Spleen (tissue), 11 donors: ENCODE measurements around the gene ABCA13. TPM values are rescaled to one million over a fixed set of nuclear protein-coding genes. Genes with fewer than 3 reads are reported as not detected.

ENCODE experiments used
- DNase-seq: peaks from one replicate; pipeline ENCODE4 v3.0.0-alpha.2; 2020
- H3K27ac ChIP-seq, 8 donors: fragments of 200-600 bp; sonication (generic) in 7 of 8; 1 replicate in 4 of 8; 2 replicates in 4 of 8; pipeline versions ENCODE4 v1.5.0 to v1.8.0; 2016 to 2021; ENCODE audit warnings: inconsistent platforms in 4 of 8, mild to moderate bottlenecking in 4 of 8, moderate library complexity in 1 of 8
- H3K27me3 ChIP-seq, 7 donors: fragments of 200-600 bp; sonication (generic) in 6 of 7; replicated peaks in 1 of 7; 1 replicate in 4 of 7; 2 replicates in 3 of 7; pipeline versions ENCODE4 v1.5.0 to v1.8.0; 2016 to 2021; ENCODE audit warnings: inconsistent platforms in 3 of 7, mild to moderate bottlenecking in 1 of 7
- H3K36me3 ChIP-seq, 6 donors: fragments of 200-600 bp; sonication (generic) in 5 of 6; 1 replicate in 4 of 6; 2 replicates in 2 of 6; pipeline versions ENCODE4 v1.5.0 to v1.8.0; 2016 to 2021; ENCODE audit warnings: inconsistent platforms in 2 of 6
- H3K4me1 ChIP-seq, 6 donors: fragments of 200-600 bp; sonication (generic) in 5 of 6; 1 replicate in 3 of 6; 2 replicates in 3 of 6; pipeline versions ENCODE4 v1.5.0 to v1.8.0; 2016 to 2021; ENCODE audit warnings: inconsistent platforms in 3 of 6
- H3K4me3 ChIP-seq, 8 donors: fragments of 200-600 bp; sonication (generic) in 7 of 8; 1 replicate in 4 of 8; 2 replicates in 4 of 8; pipeline versions ENCODE4 v1.5.0 to v1.8.0; 2016 to 2021; ENCODE audit warnings: inconsistent platforms in 4 of 8, mild to moderate bottlenecking in 4 of 8, moderate library complexity in 2 of 8
- H3K9me3 ChIP-seq, 8 donors: fragments of 200-600 bp; sonication (generic) in 7 of 8; 1 replicate in 4 of 8; 2 replicates in 4 of 8; pipeline versions ENCODE4 v1.5.0 to v1.8.0; 2016 to 2021; ENCODE audit warnings: inconsistent platforms in 4 of 8
- CTCF ChIP-seq, 11 experiments: fragments of 200-600 bp in 7 of 11; fragments of 450-650 bp in 4 of 11; sonication (generic) in 4 of 11; IDR thresholded peaks in 8 of 11; conservative IDR thresholded peaks in 3 of 11; 1 replicate in 7 of 11; 2 replicates in 4 of 11; pipeline versions ENCODE4 v1.4.0 to v1.8.0; 2016 to 2021; ENCODE audit warnings: antibody characterized with exemption in 11 of 11, inconsistent platforms in 4 of 11, mild to moderate bottlenecking in 1 of 11
- POLR2A ChIP-seq, 3 donors: fragments of 450-650 bp; IDR thresholded peaks; one replicate each; pipeline ENCODE4 v1.5.1; 2017; ENCODE audit warnings: antibody characterized with exemption in 3 of 3, mild to moderate bottlenecking in 1 of 3
- POLR2AphosphoS5 ChIP-seq, 3 donors: sonication (generic); formaldehyde crosslinking; IDR thresholded peaks; one replicate each; pipeline ENCODE4 v1.5.1; 2017; ENCODE audit warnings: antibody characterized with exemption in 3 of 3
- WGBS, 5 donors: extraction: QIAGEN DNeasy Blood & Tissue Kit in 3 of 5; methylation state at CpG; one replicate each; pipeline versions ENCODE4 v1.1.5 to v1.1.7; 2013 to 2018; 5-methylcytosine and 5-hydroxymethylcytosine counted together
- intact Hi-C: fragments of 100-400 bp; cut with DNase I; formaldehyde crosslinking; loops from one replicate; pipeline ENCODE4 v1.15.0; 2023; ENCODE audit warnings: low total_unique reads
- polyA plus RNA-seq, 3 donors: library from polyadenylated mRNA; stranded (reverse); fragments of 200-250 nt; gene quantifications; one replicate each; pipeline ENCODE4 v1.2.1, GENCODE V29; 2013
- total RNA-seq, 7 donors: library from RNA; depleted of rRNA in 3 of 7; stranded (reverse); fragments of >200 nt in 3 of 7; fragmentation: NEBNext Ultra II Directional in 4 of 7; extraction: Animal tissue kit (Norgen Biotek cat#: 25700) in 4 of 7; gene quantifications; one replicate each; pipeline versions ENCODE4 v1.1.0 to v1.2.1, GENCODE V29; 2016 to 2021
- donor health status: healthy with polysubstance abuse.
- donor health status: DM: no; HTN: no; CAD: no; lungs with moderate emphysema.
- donor health status: DM: no; HTN: no; CAD: no.
- donor health status: Bipolar disorder and iron deficiency.
- donor health status: healthy.
- donor health status: DM: no; HTN: no; CAD: no.
- donor health status: DM: yes; HTN: yes; CAD: no.

Gene ABCA13
- total and polyA plus RNA-seq, 10 donors, result 0.02 to 19.0 (median 1.8) TPM

- no peak for TF ChIP-seq CTCF (IDR thresholded peaks at IDR 0.05 in 8 of 11, conservative IDR thresholded peaks at IDR 0.05 in 3 of 11)
- TF ChIP-seq POLR2AphosphoS5 (IDR thresholded peaks at IDR 0.05), result no peak
- TF ChIP-seq POLR2A (IDR thresholded peaks at IDR 0.05), result no peak
- Histone ChIP-seq H3K4me3 (no peak overlapping the region), H3K9me3 (no peaks in the 10 kb centered on the region), H3K4me1 (no peaks in the 10 kb centered on the region), H3K36me3 (peaks cover 0 to 8% (median 0%) of the 10 kb centered on the region in 6 donors), H3K27me3 (no peaks in the 10 kb centered on the region), H3K27ac (no peak overlapping the region)
- WGBS, 5 donors, result 81 to 92% (median 84%) methylated on average over 3 of the region's 3 CpGs
- DNase-seq, result no peak
- intact Hi-C loops, result no loop called here
Measured at GRCh38 chr7:48611993-48612392, 440.7 kb downstream of the ABCA13 start.

GRCh38 chr7:48617508-48617907 is 446.2 kb downstream of the ABCA13 start:
- no peak for DNase-seq
- Histone ChIP-seq H3K9me3 (no peaks in the 10 kb centered on the region), H3K4me3 (no peak overlapping the region), H3K4me1 (no peaks in the 10 kb centered on the region), H3K27ac (no peak overlapping the region), H3K36me3 (peaks cover 0 to 19% (median 0%) of the 10 kb centered on the region in 6 donors), H3K27me3 (no peaks in the 10 kb centered on the region)
- WGBS, 5 donors, result 60 to 76% (median 70%) methylated on average over 7 of the region's 7 CpGs
- TF ChIP-seq CTCF (IDR thresholded peaks at IDR 0.05 in 8 of 11, conservative IDR thresholded peaks at IDR 0.05 in 3 of 11), result no peak
- TF ChIP-seq POLR2AphosphoS5 (IDR thresholded peaks at IDR 0.05), result no peak
- TF ChIP-seq POLR2A (IDR thresholded peaks at IDR 0.05), result no peak
- intact Hi-C loops, result no loop called here

- Histone ChIP-seq H3K27me3 (no peaks in the 10 kb centered on the region), H3K9me3 (no peaks in the 10 kb centered on the region), H3K27ac (no peak overlapping the region), H3K4me1 (no peaks in the 10 kb centered on the region), H3K36me3 (peaks cover 0 to 22% (median 0%) of the 10 kb centered on the region in 6 donors), H3K4me3 (no peak overlapping the region)
- TF ChIP-seq CTCF (IDR thresholded peaks at IDR 0.05 in 8 of 11, conservative IDR thresholded peaks at IDR 0.05 in 3 of 11) (no peak), POLR2A (IDR thresholded peaks at IDR 0.05) (no peak), POLR2AphosphoS5 (IDR thresholded peaks at IDR 0.05) (no peak)
- intact Hi-C loops, result no loop called here
- 79 to 95% (median 82%) methylated on average over 3 of the region's 3 CpGs for WGBS, 5 donors
- no peak for DNase-seq
Measured at GRCh38 chr7:48617993-48618392, 446.7 kb downstream of the ABCA13 start.

DNA sequence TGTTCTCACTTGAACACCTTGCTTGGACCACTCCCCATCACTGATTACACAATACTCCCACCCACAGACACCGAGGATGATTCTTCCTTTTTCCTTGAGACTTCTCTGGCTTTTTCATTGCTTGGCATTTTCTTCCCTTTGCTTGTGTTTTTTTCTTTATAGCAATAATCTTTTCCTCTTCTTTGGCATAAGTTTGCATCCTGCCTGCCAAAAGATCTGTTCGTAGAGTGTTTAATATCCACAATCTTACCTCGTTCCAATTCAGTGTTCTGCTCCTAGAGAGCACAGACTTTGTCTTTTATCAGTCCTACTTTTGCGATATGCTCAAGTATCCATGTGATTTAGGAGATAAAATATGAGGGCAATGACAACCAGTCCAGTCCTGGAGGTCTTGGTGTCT is 449.8 kb downstream of the ABCA13 start:
- TF ChIP-seq POLR2AphosphoS5 (IDR thresholded peaks at IDR 0.05) (no peak), CTCF (IDR thresholded peaks at IDR 0.05 in 8 of 11, conservative IDR thresholded peaks at IDR 0.05 in 3 of 11) (no peak), POLR2A (IDR thresholded peaks at IDR 0.05) (no peak)
- no peak overlapping the region for H3K4me3 ChIP-seq
- H3K4me1 ChIP-seq, result no peaks in the 10 kb centered on the region
- no peak for DNase-seq
- H3K9me3 ChIP-seq, result no peaks in the 10 kb centered on the region
- H3K27ac ChIP-seq, result no peak overlapping the region
- intact Hi-C loops, result no loop called here
- H3K27me3 ChIP-seq, result no peaks in the 10 kb centered on the region
- H3K36me3 ChIP-seq, result peaks cover 0 to 21% (median 0%) of the 10 kb centered on the region in 6 donors
- WGBS, 5 donors, result 67 to 76% (median 74%) methylated on average over 4 of the region's 4 CpGs
